Measurements from ENCODE around the gene COL1A1. TPM values are rescaled to one million over a fixed set of nuclear protein-coding genes. Genes with fewer than 3 reads are reported as not detected.

Gene COL1A1
- total and polyA plus RNA-seq, 8 donors: 9.0 to 875 (median 20.9) TPM

GRCh38 chr17:50175035-50175807, 26.2 kb downstream of the COL1A1 start:
- Histone ChIP-seq H3K27ac (no peak overlapping the region), H3K36me3 (no peaks in the 10 kb centered on the region), H3K4me3 (no peak overlapping the region), H3K27me3 (no peaks in the 10 kb centered on the region), H3K4me1 (peaks cover 0 to 12% (median 5%) of the 10 kb centered on the region in 3 donors), H3K9me3 (no peaks in the 10 kb centered on the region)
- TF ChIP-seq CTCF (IDR thresholded peaks at IDR 0.05): no peak
- intact Hi-C loops (cut with DNase I): no loop called here
- FAIRE-seq (no peak), ATAC-seq (no peak), DNase-seq (peak in 2 of 6 donors; percentile 27 to 61)
- 75 to 77% methylated on average over 16 of the region's 16 CpGs for WGBS, 2 donors

- WGBS, 2 donors: 71 to 79% methylated on average over 6 of the region's 6 CpGs
- FAIRE-seq: no peak
- Histone ChIP-seq H3K4me3 (no peak overlapping the region), H3K36me3 (no peaks in the 10 kb centered on the region), H3K4me1 (peaks cover 0 to 12% (median 5%) of the 10 kb centered on the region in 3 donors), H3K27ac (no peak overlapping the region), H3K9me3 (no peaks in the 10 kb centered on the region), H3K27me3 (no peaks in the 10 kb centered on the region)
- ATAC-seq: no peak
- peak in 1 of 6 donors; percentile 2 for DNase-seq
- intact Hi-C loops (cut with DNase I): no loop called here
- TF ChIP-seq CTCF (IDR thresholded peaks at IDR 0.05): no peak
These were observed 27.0 kb downstream of the COL1A1 start for GRCh38 chr17:50174444-50174843.

GRCh38 chr17:50173335-50173941, 28.0 kb downstream of the COL1A1 start:
- Histone ChIP-seq H3K27ac (peak overlapping the region in 2 of 4 donors; percentile 19 to 22), H3K9me3 (no peaks in the 10 kb centered on the region), H3K4me1 (peaks cover 0 to 12% (median 5%) of the 10 kb centered on the region in 3 donors), H3K36me3 (no peaks in the 10 kb centered on the region), H3K4me3 (no peak overlapping the region), H3K27me3 (no peaks in the 10 kb centered on the region)
- no peak for TF ChIP-seq CTCF (IDR thresholded peaks at IDR 0.05)
- intact Hi-C loops (cut with DNase I): no loop called here
- FAIRE-seq (no peak), ATAC-seq (no peak), DNase-seq (peak in 2 of 6 donors; percentile 9 to 15)
- 73 to 79% methylated on average over 10 of the region's 10 CpGs for WGBS, 2 donors

- intact Hi-C loops (cut with DNase I): no loop called here
- DNase-seq (peak in 1 of 6 donors; percentile 3), FAIRE-seq (no peak), ATAC-seq (no peak)
- H3K27me3 ChIP-seq: no peaks in the 10 kb centered on the region
- no peaks in the 10 kb centered on the region for H3K9me3 ChIP-seq
- H3K27ac ChIP-seq: no peak overlapping the region
- WGBS, 2 donors: 51 to 53% methylated on average over 6 of the region's 6 CpGs
- no peak overlapping the region for H3K4me3 ChIP-seq
- no peak for TF ChIP-seq CTCF (IDR thresholded peaks at IDR 0.05)
- peaks cover 0 to 12% (median 3%) of the 10 kb centered on the region in 3 donors for H3K4me1 ChIP-seq
- no peaks in the 10 kb centered on the region for H3K36me3 ChIP-seq
These were observed 28.5 kb downstream of the COL1A1 start for GRCh38 chr17:50172936-50173334.

GRCh38 chr17:50172130-50172529, 29.3 kb downstream of the COL1A1 start:
- Histone ChIP-seq H3K4me1 (peaks cover 0 to 6% (median 0%) of the 10 kb centered on the region in 3 donors), H3K27me3 (no peaks in the 10 kb centered on the region), H3K27ac (no peak overlapping the region), H3K4me3 (no peak overlapping the region), H3K36me3 (no peaks in the 10 kb centered on the region), H3K9me3 (no peaks in the 10 kb centered on the region)
- ATAC-seq (no peak), FAIRE-seq (no peak), DNase-seq (peak in 2 of 6 donors; percentile 9 to 45)
- WGBS, 2 donors: 78 to 80% methylated on average over 11 of the region's 11 CpGs
- intact Hi-C loops (cut with DNase I): no loop called here
- TF ChIP-seq CTCF (IDR thresholded peaks at IDR 0.05): no peak

All from pancreas (tissue), 10 donors.